LHCN-M2 (cell line): Measurements from ENCODE around the gene PSAP. TPM values are rescaled to one million over a fixed set of nuclear protein-coding genes. Genes with fewer than 3 reads are reported as not detected.

Experiments used
- DNase-seq: peaks from one replicate; pipeline ENCODE4 v3.0.0-alpha.2; 2012; ENCODE audit warnings: low read depth
- total RNA-seq: library from RNA; depleted of rRNA; stranded (reverse); fragments of >200 nt; gene quantifications from 2 replicates; pipeline ENCODE4 v1.2.3, GENCODE V29; 2014

The PSAP gene
- total RNA-seq, 1 experiment from 2014 or later = 455 TPM

GRCh38 chr10:71788954-71789353 lies 62.1 kb downstream of the PSAP start:
- no peak for DNase-seq

GRCh38 chr10:71784679-71785272 lies 66.3 kb downstream of the PSAP start:
- DNase-seq = no peak

- no peak for DNase-seq
Measured at GRCh38 chr10:71783917-71784678, 67.0 kb downstream of the PSAP start.

- no peak for DNase-seq
Measured at GRCh38 chr10:71782917-71783490, 68.0 kb downstream of the PSAP start.

GRCh38 chr10:71782221-71782916 lies 68.7 kb downstream of the PSAP start:
- no peak for DNase-seq

- no peak for DNase-seq
Measured at GRCh38 chr10:71780719-71781118, 70.3 kb downstream of the PSAP start.

- DNase-seq = no peak
Measured at GRCh38 chr10:71780156-71780555, 70.9 kb downstream of the PSAP start.

- no peak for DNase-seq
Measured at GRCh38 chr10:71779641-71780040, 71.4 kb downstream of the PSAP start.

GRCh38 chr10:71778071-71778825 lies 72.8 kb downstream of the PSAP start:
- no peak for DNase-seq

GRCh38 chr10:71777213-71777985 lies 73.7 kb downstream of the PSAP start:
- DNase-seq = no peak

GRCh38 chr10:71776481-71776925 lies 74.5 kb downstream of the PSAP start:
- no peak for DNase-seq

- DNase-seq = no peak
Measured at GRCh38 chr10:71774916-71775702, 75.9 kb downstream of the PSAP start.

- DNase-seq = peak; percentile 78
Measured at GRCh38 chr10:71773221-71773971, 77.7 kb downstream of the PSAP start, which contains the start of gene VSIR. Gene VSIR, minus strand, starts transcription at chr10:71773520. Its CDS starts 81 bp downstream, at chr10:71773439.

GRCh38 chr10:71772832-71773220 lies 78.2 kb downstream of the PSAP start:
- DNase-seq = no peak

GRCh38 chr10:71771821-71772617 lies 79.0 kb downstream of the PSAP start:
- DNase-seq = peak; percentile 68

- no peak for DNase-seq
Measured at GRCh38 chr10:71771204-71771603, 79.8 kb downstream of the PSAP start.

- DNase-seq = no peak
Measured at GRCh38 chr10:71770789-71771188, 80.3 kb downstream of the PSAP start.

- peak; percentile 47 for DNase-seq
Measured at GRCh38 chr10:71770255-71770654, 80.8 kb downstream of the PSAP start.
